Measurements from ENCODE around the gene TREML1. TPM values are rescaled to one million over a fixed set of nuclear protein-coding genes. Genes with fewer than 3 reads are reported as not detected.
A peak's percentile ranks its signal among the peaks of the same experiment; 100 is the strongest.

The TREML1 gene
- total and polyA plus RNA-seq, 9 of the 15 experiments (the other 6 are each of a cell fraction or from before 2014, with no cell fraction given) = not detected

- no peak for TF ChIP-seq MLX (CRISPR knock-in tag; conservative IDR thresholded peaks at IDR 0.05)
- TF ChIP-seq CBX8 (IDR thresholded peaks at IDR 0.05; ENCODE audit: borderline replicate concordance, extremely low read depth, low read depth, low read length, poor library complexity, severe bottlenecking) = no peak
- peak; percentile 93 for TF ChIP-seq EHMT2 (IDR thresholded peaks at IDR 0.05)
- no peak for TF ChIP-seq ZNF408 (CRISPR knock-in tag; IDR thresholded peaks at IDR 0.05; ENCODE audit: low read depth)
- no peak for TF ChIP-seq RFX7 (CRISPR knock-in tag; IDR thresholded peaks at IDR 0.05)
- TF ChIP-seq FOXK2 (conservative IDR thresholded peaks at IDR 0.05 in 1 of 2, IDR thresholded peaks at IDR 0.05 in 1 of 2; ENCODE audit: low read depth in 2 of 2) = no peak
- TF ChIP-seq NCOA6 (IDR thresholded peaks at IDR 0.05) = no peak
- no peak for TF ChIP-seq ZNF668 (CRISPR knock-in tag; IDR thresholded peaks at IDR 0.05)
- no peak for TF ChIP-seq GTF3C2 (IDR thresholded peaks at IDR 0.05; ENCODE audit: borderline replicate concordance, extremely low read depth, insufficient read length)
- no peak for TF ChIP-seq RCOR1 (IDR thresholded peaks at IDR 0.05; ENCODE audit: borderline replicate concordance in 1 of 2, low read depth in 2 of 2, low read length in 2 of 2)
- no peak for TF ChIP-seq HNRNPK (IDR thresholded peaks at IDR 0.05; ENCODE audit: low read depth, low read length, poor library complexity, severe bottlenecking)
- no peak for TF ChIP-seq ZNF354B (CRISPR knock-in tag; IDR thresholded peaks at IDR 0.05)
- no peak for TF ChIP-seq HIVEP1 (CRISPR knock-in tag; IDR thresholded peaks at IDR 0.05)
- TF ChIP-seq, protein P1, sequence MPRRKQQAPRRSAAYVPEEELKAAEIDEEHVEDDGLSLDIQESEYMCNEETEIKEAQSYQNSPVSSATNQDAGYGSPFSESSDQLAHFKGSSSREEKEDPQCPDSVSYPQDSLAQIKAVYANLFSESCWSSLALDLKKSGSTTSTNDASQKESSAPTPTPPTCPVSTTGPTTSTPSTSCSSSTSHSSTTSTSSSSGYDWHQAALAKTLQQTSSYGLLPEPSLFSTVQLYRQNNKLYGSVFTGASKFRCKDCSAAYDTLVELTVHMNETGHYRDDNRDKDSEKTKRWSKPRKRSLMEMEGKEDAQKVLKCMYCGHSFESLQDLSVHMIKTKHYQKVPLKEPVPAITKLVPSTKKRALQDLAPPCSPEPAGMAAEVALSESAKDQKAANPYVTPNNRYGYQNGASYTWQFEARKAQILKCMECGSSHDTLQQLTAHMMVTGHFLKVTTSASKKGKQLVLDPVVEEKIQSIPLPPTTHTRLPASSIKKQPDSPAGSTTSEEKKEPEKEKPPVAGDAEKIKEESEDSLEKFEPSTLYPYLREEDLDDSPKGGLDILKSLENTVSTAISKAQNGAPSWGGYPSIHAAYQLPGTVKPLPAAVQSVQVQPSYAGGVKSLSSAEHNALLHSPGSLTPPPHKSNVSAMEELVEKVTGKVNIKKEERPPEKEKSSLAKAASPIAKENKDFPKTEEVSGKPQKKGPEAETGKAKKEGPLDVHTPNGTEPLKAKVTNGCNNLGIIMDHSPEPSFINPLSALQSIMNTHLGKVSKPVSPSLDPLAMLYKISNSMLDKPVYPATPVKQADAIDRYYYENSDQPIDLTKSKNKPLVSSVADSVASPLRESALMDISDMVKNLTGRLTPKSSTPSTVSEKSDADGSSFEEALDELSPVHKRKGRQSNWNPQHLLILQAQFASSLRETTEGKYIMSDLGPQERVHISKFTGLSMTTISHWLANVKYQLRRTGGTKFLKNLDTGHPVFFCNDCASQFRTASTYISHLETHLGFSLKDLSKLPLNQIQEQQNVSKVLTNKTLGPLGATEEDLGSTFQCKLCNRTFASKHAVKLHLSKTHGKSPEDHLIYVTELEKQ (CRISPR knock-in tag; IDR thresholded peaks at IDR 0.05) = no peak
- TF ChIP-seq ZNF277 (CRISPR knock-in tag; IDR thresholded peaks at IDR 0.05; ENCODE audit: borderline replicate concordance) = no peak
Observed at GRCh38 chr6:41167173-41167963, 13.2 kb upstream of the TREML1 start (continued).

All from K562 (cell line).